Aorta (tissue), 5 donors: ENCODE data around the gene ZNF431. TPM values are rescaled to one million over a fixed set of nuclear protein-coding genes. Genes with fewer than 3 reads are reported as not detected.

Experiments used
- ATAC-seq: fragments of 200-7000 bp; cut with Tn5 transposase; one replicate; pipeline ENCODE4 v1.9.1; 2022; ENCODE audit warnings: moderate library complexity; ENCODE audit not compliant: low FRiP score
- DNase-seq, 2 donors: peaks; one replicate each; pipeline ENCODE4 v3.0.0-alpha.2; 2020
- H3K27ac ChIP-seq, 2 donors: one replicate each; pipeline ENCODE4 v1.5.1; 2013; ENCODE audit warnings: low read length in 2 of 2, mild to moderate bottlenecking in 2 of 2, moderate library complexity in 2 of 2, control low read depth in 1 of 2, inconsistent platforms in 1 of 2, low read depth in 1 of 2
- H3K27me3 ChIP-seq, 2 donors: one replicate each; pipeline ENCODE4 v1.6.1; 2013; ENCODE audit warnings: control low read depth in 1 of 2, low read length in 1 of 2, mild to moderate bottlenecking in 1 of 2, moderate library complexity in 1 of 2; ENCODE audit not compliant: insufficient read depth in 2 of 2, control insufficient read depth in 1 of 2
- H3K36me3 ChIP-seq, 2 donors: one replicate each; pipeline ENCODE4 v1.6.1; 2013; ENCODE audit warnings: control low read depth in 1 of 2, low read length in 1 of 2, mild to moderate bottlenecking in 1 of 2; ENCODE audit not compliant: insufficient read depth in 2 of 2, control insufficient read depth in 1 of 2
- H3K4me1 ChIP-seq, 2 donors: one replicate each; pipeline ENCODE4 v1.6.1; 2013; ENCODE audit warnings: low read length in 2 of 2, control low read depth in 1 of 2, mild to moderate bottlenecking in 1 of 2, moderate library complexity in 1 of 2; ENCODE audit not compliant: insufficient read depth in 2 of 2, control insufficient read depth in 1 of 2
- H3K4me3 ChIP-seq, 2 donors: one replicate each; pipeline ENCODE4 v1.5.1; 2013; ENCODE audit warnings: low read length in 2 of 2, control low read depth in 1 of 2, mild to moderate bottlenecking in 1 of 2
- H3K9me3 ChIP-seq: one replicate; pipeline ENCODE4 v1.6.1; 2013; ENCODE audit warnings: mild to moderate bottlenecking, low read length; ENCODE audit not compliant: control insufficient read depth
- WGBS, 2 donors: extraction: QIAGEN DNeasy Blood & Tissue Kit; methylation state at CpG; one replicate each; pipeline ENCODE4 v1.1.7; 2013; 5-methylcytosine and 5-hydroxymethylcytosine counted together
- intact Hi-C, 2 donors: fragments of 100-400 bp; cut with DNase I; formaldehyde crosslinking; loops; one replicate each; pipeline versions ENCODE4 v1.14.2 to v1.15.0; 2022
- long read RNA-seq, 2 donors: library from polyadenylated mRNA; unstranded; transcript quantifications; one replicate each; pipeline ENCODE4 v2.0.0, GENCODE V29; 2020 to 2021
- polyA plus RNA-seq, 2 donors: library from polyadenylated mRNA; stranded (reverse); fragments of 200-250 nt; gene quantifications; one replicate each; pipeline ENCODE4 v1.2.3, GENCODE V29; 2013
- total RNA-seq, 2 donors: library from RNA; stranded (reverse); fragmentation: NEBNext Ultra II Directional; extraction: Animal tissue kit (Norgen Biotek cat#: 25700); gene quantifications; one replicate each; pipeline ENCODE4 v1.2.1, GENCODE V29; 2021
- donor health status: healthy with polysubstance abuse.
- donor health status: Bipolar disorder and iron deficiency.
- donor health status: DM: no; HTN: no; CAD: no.
- donor health status: DM: no; HTN: no; CAD: no.
- donor health status: DM: yes; HTN: yes; CAD: no.

The ZNF431 gene
- total RNA-seq (10 to 100 TPM; 13.4 to 20.2 TPM), polyA plus RNA-seq (1 to 10 TPM; 3.1 to 3.3 TPM)
- long read RNA-seq, donor 1, full-length matches to known transcripts: 1 of 5 reads
- long read RNA-seq, donor 1, partial matches to known transcripts: 0 of 5 reads
- long read RNA-seq, donor 1, other reads (novel, unspliced or antisense): 4 of 5 reads
- long read RNA-seq, donor 2, full-length matches to known transcripts: 1 of 4 reads
- long read RNA-seq, donor 2, partial matches to known transcripts: 1 of 4 reads
- long read RNA-seq, donor 2, other reads (novel, unspliced or antisense): 2 of 4 reads

DNA sequence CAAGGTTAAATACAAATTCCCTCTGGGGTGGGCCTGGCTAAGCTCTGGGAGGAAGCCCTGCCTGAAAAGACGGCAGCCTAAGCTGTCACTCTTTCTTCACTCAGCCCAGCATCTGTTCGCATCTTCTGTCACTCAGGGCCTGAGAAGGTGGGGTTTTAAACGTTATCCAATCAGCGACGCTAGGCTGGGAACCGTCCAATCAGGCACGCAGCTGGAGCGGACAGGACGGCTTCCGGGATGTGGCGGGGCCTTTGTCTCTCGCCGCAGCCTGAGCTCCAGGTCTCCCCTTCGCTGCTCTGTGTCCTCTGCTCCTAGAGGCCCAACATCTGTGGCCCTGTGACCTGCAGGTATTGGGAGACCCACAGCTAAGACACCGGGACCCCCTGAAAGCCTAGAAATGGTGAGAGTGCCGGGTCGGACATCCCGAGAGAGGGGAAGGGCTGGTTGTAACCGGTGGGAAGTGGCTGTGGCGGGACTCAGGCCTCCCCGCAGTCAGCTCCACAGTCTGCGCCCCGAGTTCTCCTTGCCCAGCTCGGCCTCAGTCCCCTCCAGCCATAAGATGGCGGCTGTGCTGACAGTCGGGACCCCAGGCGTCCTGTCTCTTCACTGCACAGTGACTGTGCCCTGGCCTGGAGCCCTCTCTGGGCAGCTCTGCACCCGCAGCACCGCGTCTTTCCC lies at the start of gene ZNF431:
ZNF431 (plus strand) TSS at position 254 of the 678 bp plus-strand sequence; CDS start at position 398, 144 bp downstream.
- intact Hi-C loops: loop anchor here in 1 of 2 donors (5.0 kb wide), 1 partner anchor 120 kb away; the partner anchor contains the start of gene ZNF430
- ATAC-seq (peak; percentile 96), DNase-seq (peak; percentile 96)
- peaks cover 0 to 4% of the 10 kb centered on the region in 2 donors for H3K36me3 ChIP-seq
- H3K27me3 ChIP-seq: no peaks in the 10 kb centered on the region
- no peaks in the 10 kb centered on the region for H3K9me3 ChIP-seq
- 0 to 1% methylated on average over 30 of the region's 30 CpGs for WGBS, 2 donors
- H3K4me1 ChIP-seq: no peaks in the 10 kb centered on the region
- peak within 1 kb of the TSS in 1 of 2 donors; percentile 90 for H3K27ac ChIP-seq
- H3K4me3 ChIP-seq: peak within 1 kb of the TSS; percentile 43 to 93

DNA sequence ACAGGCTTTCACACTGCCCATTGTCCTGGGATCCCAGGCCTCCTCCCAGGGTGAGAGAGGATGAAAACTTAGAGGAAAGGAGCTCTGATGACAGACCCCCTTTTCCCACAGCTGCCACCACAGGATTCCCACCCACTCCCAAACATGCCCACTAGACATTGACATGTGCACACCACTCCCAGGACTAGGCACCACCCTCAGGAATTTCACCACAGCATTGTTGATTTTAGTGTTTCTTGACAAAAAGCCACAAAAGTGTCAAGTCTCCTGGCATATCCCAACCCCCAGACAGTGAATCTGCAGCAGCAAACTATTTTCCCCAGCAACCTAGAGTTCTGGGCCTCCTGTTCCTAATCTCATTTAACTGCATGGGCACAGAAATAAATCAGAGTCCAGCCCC lies 49.7 kb upstream of the ZNF431 start:
- no peak overlapping the region for H3K27ac ChIP-seq
- H3K36me3 ChIP-seq: peaks cover 0 to 2% of the 10 kb centered on the region in 2 donors
- intact Hi-C loops: no loop called here
- no peak overlapping the region for H3K4me3 ChIP-seq
- no peaks in the 10 kb centered on the region for H3K9me3 ChIP-seq
- ATAC-seq (no peak), DNase-seq (no peak)
- H3K4me1 ChIP-seq: no peaks in the 10 kb centered on the region
- H3K27me3 ChIP-seq: no peaks in the 10 kb centered on the region

DNA sequence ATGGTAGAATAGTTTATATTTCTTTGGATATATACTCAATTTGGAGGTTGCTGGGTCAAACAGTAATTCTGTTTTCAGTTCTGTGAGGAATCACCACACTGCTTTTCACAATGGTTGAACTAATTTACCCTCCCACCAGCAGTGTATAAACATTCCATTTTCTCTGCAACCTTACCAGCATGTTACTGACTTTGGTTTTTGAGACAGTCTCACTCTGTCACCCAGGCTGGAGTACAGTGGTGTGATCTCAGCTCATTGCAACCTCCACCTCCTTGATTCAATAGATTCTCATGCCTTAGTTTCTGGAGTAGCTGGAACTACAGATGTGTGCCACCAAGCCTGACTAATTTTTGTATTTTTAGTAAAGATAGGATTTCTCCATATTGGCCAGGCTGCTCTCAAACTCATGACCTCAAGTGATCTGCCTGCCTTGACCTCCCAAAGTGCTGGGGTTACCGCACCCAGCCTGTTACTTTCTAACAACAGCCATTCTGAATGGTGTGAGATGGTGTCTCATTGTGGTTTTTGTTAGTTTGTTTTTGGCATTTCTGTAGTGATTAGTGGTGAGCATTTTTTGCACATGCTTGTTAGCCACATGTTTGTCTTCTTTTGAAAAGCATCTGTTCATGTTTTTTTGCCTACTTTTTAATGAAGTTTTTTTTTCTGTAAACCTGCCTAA lies 47.4 kb upstream of the ZNF431 start:
- DNase-seq: no peak
- no peak overlapping the region for H3K4me3 ChIP-seq
- H3K27me3 ChIP-seq: no peaks in the 10 kb centered on the region
- 97 to 99% methylated on average over 1 of the region's 1 CpG for WGBS, 2 donors
- no peak overlapping the region for H3K27ac ChIP-seq
- H3K4me1 ChIP-seq: no peaks in the 10 kb centered on the region
- H3K36me3 ChIP-seq: no peaks in the 10 kb centered on the region
- no peaks in the 10 kb centered on the region for H3K9me3 ChIP-seq
- no peak for ATAC-seq
- intact Hi-C loops: no loop called here

GRCh38 chr19:21098291-21098690 lies 43.5 kb upstream of the ZNF431 start:
- Histone ChIP-seq H3K4me3 (no peak overlapping the region), H3K4me1 (no peaks in the 10 kb centered on the region), H3K36me3 (peaks cover 0 to 3% of the 10 kb centered on the region in 2 donors), H3K27ac (no peak overlapping the region), H3K9me3 (no peaks in the 10 kb centered on the region), H3K27me3 (no peaks in the 10 kb centered on the region)
- ATAC-seq (no peak), DNase-seq (no peak)
- intact Hi-C loops: no loop called here
- WGBS, 2 donors: 83% methylated on average over 2 of the region's 2 CpGs

- Histone ChIP-seq H3K36me3 (peaks cover 0 to 3% of the 10 kb centered on the region in 2 donors), H3K4me1 (no peaks in the 10 kb centered on the region), H3K9me3 (no peaks in the 10 kb centered on the region), H3K27ac (no peak overlapping the region), H3K4me3 (no peak overlapping the region), H3K27me3 (no peaks in the 10 kb centered on the region)
- intact Hi-C loops: no loop called here
- DNase-seq (no peak), ATAC-seq (no peak)
- WGBS, 2 donors: 64 to 66% methylated on average over 2 of the region's 2 CpGs
Observed at GRCh38 chr19:21101521-21102242, 40.2 kb upstream of the ZNF431 start.

DNA sequence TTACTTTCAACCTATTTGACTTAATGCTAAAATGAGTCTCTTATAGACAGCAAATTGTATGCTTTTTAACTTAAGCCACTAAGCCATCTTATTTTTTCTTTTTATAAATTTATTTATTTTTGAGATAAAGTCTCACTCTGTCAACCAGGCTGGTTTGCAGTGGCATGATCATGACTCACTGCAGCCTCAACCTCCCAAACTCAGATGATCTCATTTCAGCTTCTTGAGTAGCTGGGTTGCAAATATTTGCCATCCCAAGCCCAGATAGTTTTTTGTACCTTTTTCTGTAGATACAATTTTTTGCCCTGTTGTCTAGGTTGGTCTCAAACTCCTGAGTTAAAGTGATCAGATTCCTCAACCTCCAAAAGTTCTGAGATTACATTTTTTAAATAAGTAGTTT lies 32.7 kb upstream of the ZNF431 start:
- no peaks in the 10 kb centered on the region for H3K4me1 ChIP-seq
- H3K27ac ChIP-seq: no peak overlapping the region
- no peak overlapping the region for H3K4me3 ChIP-seq
- H3K36me3 ChIP-seq: no peaks in the 10 kb centered on the region
- H3K9me3 ChIP-seq: no peaks in the 10 kb centered on the region
- intact Hi-C loops: no loop called here
- DNase-seq: no peak
- H3K27me3 ChIP-seq: no peaks in the 10 kb centered on the region
- ATAC-seq: no peak

DNA sequence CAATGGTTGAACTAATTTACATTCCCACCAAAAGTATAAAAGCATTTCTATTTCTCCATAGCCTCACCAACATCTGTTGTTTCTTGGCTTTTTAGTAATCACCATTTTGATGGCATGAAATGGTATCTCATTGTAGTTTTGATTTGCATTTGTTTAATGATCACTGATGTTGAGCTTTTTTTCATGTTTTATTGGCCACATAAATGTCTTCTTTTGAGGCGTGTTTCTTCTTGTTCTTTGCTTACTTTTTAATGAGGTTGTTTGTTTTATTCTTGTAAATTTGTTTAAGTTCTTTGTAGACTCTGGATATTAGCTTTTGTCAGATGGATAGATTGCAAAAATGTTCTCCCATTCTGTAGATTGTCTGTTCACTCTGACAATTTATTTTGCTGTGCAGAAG lies 31.7 kb upstream of the ZNF431 start:
- no peaks in the 10 kb centered on the region for H3K36me3 ChIP-seq
- H3K4me3 ChIP-seq: no peak overlapping the region
- no peaks in the 10 kb centered on the region for H3K27me3 ChIP-seq
- DNase-seq (no peak), ATAC-seq (no peak)
- H3K4me1 ChIP-seq: no peaks in the 10 kb centered on the region
- H3K27ac ChIP-seq: no peak overlapping the region
- intact Hi-C loops: no loop called here
- H3K9me3 ChIP-seq: no peaks in the 10 kb centered on the region
- WGBS, 2 donors: 87 to 94% methylated on average over 1 of the region's 1 CpG

DNA sequence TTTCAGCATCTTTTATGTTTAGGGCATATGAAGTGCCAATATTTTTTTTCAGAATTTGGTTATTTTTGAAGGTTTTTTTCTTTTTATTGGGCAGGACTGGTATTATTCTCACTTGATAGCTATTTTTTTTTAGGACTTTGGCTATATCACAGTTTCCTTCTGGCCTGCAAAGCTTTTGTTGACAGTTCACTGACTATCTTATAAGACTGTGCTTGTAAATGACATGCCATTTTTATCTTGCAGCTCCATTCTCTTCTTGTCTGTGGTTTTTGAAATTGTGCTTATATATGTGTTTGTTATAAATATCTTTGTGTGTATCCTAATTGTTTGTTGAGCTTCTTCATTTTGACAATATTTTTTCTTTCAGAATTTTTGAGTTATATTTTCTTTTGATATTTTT lies 26.4 kb upstream of the ZNF431 start:
- intact Hi-C loops: no loop called here
- DNase-seq: no peak
- no peak for ATAC-seq
- Histone ChIP-seq H3K27ac (no peak overlapping the region), H3K4me1 (no peaks in the 10 kb centered on the region), H3K4me3 (no peak overlapping the region), H3K9me3 (no peaks in the 10 kb centered on the region), H3K27me3 (no peaks in the 10 kb centered on the region), H3K36me3 (no peaks in the 10 kb centered on the region)
